Natural killer cell (primary cell): ENCODE results near the gene SEMA4C. TPM values are rescaled to one million over a fixed set of nuclear protein-coding genes. Genes with fewer than 3 reads are reported as not detected.

Source experiments
- ATAC-seq, 3 donors: fragments of 150-1000 bp in 2 of 3; fragments of 200-7000 bp in 1 of 3; cut with Tn5 transposase; 1 replicate in 1 of 3; 2 replicates in 2 of 3; pipeline ENCODE4 v1.10.0; 2021; ENCODE audit warnings: mild to moderate bottlenecking in 2 of 3, moderate library complexity in 2 of 3
- DNase-seq, 2 donors: peaks; one replicate each; pipeline versions ENCODE4 v3.0.0 to v3.0.0-alpha.2; 2013 to 2021; ENCODE audit warnings: mixed read lengths in 1 of 2
- H3K27ac ChIP-seq: one replicate; pipeline ENCODE4 v1.5.1; 2013; ENCODE audit warnings: mild to moderate bottlenecking, low read length
- H3K27me3 ChIP-seq: one replicate; pipeline ENCODE4 v1.6.1; 2013; ENCODE audit warnings: low read length; ENCODE audit not compliant: control insufficient read depth, insufficient read depth
- H3K36me3 ChIP-seq: one replicate; pipeline ENCODE4 v1.6.1; 2013; ENCODE audit warnings: low read length; ENCODE audit not compliant: control insufficient read depth, insufficient read depth
- H3K4me1 ChIP-seq: one replicate; pipeline ENCODE4 v1.6.1; 2013; ENCODE audit warnings: low read length; ENCODE audit not compliant: control insufficient read depth, insufficient read depth
- H3K4me3 ChIP-seq: one replicate; pipeline ENCODE4 v1.5.1; 2013; ENCODE audit warnings: low read length
- H3K9me3 ChIP-seq: one replicate; pipeline ENCODE4 v1.6.1; 2013; ENCODE audit warnings: low read length; ENCODE audit not compliant: control insufficient read depth, insufficient read depth
- H3K27ac Mint-ChIP-seq, 2 donors: one replicate each; pipeline ENCODE4 v1.8.0; 2022; ENCODE audit warnings: mild to moderate bottlenecking in 2 of 2, mixed read lengths in 2 of 2, moderate library complexity in 1 of 2
- H3K27me3 Mint-ChIP-seq, 2 donors: one replicate each; pipeline ENCODE4 v1.8.0; 2022; ENCODE audit warnings: low read depth in 2 of 2, mixed read lengths in 2 of 2
- H3K36me3 Mint-ChIP-seq: one replicate; pipeline ENCODE4 v1.8.0; 2022; ENCODE audit warnings: mixed read lengths
- H3K4me1 Mint-ChIP-seq, 2 donors: one replicate each; pipeline ENCODE4 v1.8.0; 2022; ENCODE audit warnings: mixed read lengths in 2 of 2
- H3K4me3 Mint-ChIP-seq: one replicate; pipeline ENCODE4 v1.8.0; 2022; ENCODE audit warnings: mild to moderate bottlenecking, moderate library complexity, mixed read lengths
- H3K9me3 Mint-ChIP-seq, 2 donors: one replicate each; pipeline ENCODE4 v1.8.0; 2022; ENCODE audit warnings: mixed read lengths in 2 of 2
- CTCF ChIP-seq: fragments of 200-600 bp; IDR thresholded peaks from one replicate; pipeline ENCODE4 v1.8.0; 2022; ENCODE audit warnings: antibody characterized with exemption
- WGBS: methylation state at CpG from one replicate; pipeline ENCODE4 v1.1.7; 2013; ENCODE audit warnings: missing lambda C conversion rate; ENCODE audit not compliant: insufficient coverage; 5-methylcytosine and 5-hydroxymethylcytosine counted together
- intact Hi-C: fragments of 100-400 bp; cut with micrococcal nuclease; formaldehyde crosslinking; loops from one replicate; pipeline ENCODE4 v1.14.2; 2022
- total RNA-seq, 4 donors: library from RNA; stranded (reverse); fragments of 120-200 nt in 1 of 4; gene quantifications; one replicate each; pipeline versions ENCODE4 v1.2.3 to v1.2.4, GENCODE V29; 2013 to 2022

Gene SEMA4C
- total RNA-seq, 3 donors from 2014 or later (not counting 1 experiment from before 2014, with no cell fraction given), result 51.8 to 78.1 (median 65.8) TPM

DNA sequence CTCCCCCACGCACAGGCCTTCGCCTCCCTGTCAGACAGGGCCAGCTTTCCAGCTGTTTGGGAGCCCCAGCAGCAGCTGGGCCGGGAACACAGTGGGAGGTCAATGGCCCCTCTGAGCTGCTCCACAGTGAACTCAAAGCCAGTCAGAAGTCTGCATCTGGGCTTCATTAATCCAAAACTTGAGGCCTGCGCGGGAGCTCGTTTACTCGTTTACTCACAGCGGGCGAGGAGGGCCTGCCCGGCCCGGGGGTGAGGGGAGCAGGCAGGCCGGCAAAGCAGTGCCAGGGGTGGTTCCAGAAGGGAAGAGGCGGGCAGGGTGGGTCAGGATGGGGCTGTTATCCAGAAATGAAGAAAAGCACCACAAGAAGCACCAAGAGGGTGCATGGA, 36.8 kb upstream of the SEMA4C start:
- Histone ChIP-seq H3K27me3 (no peaks in the 10 kb centered on the region), H3K36me3 (no peaks in the 10 kb centered on the region), H3K9me3 (no peaks in the 10 kb centered on the region), H3K4me1 (peaks cover 3% of the 10 kb centered on the region), H3K27ac (no peak overlapping the region), H3K4me3 (no peak overlapping the region)
- no peak for ATAC-seq
- no peak for DNase-seq
- TF ChIP-seq CTCF, result no peak
- Mint-ChIP-seq H3K4me3 (no peak overlapping the region), H3K27me3 (no peaks in the 10 kb centered on the region), H3K4me1 (peaks cover 14 to 22% of the 10 kb centered on the region in 2 donors), H3K36me3 (no peaks in the 10 kb centered on the region), H3K9me3 (no peaks in the 10 kb centered on the region), H3K27ac (no peak overlapping the region)
- intact Hi-C loops, result no loop called here
- 92% methylated on average over 13 of the region's 13 CpGs for WGBS

DNA sequence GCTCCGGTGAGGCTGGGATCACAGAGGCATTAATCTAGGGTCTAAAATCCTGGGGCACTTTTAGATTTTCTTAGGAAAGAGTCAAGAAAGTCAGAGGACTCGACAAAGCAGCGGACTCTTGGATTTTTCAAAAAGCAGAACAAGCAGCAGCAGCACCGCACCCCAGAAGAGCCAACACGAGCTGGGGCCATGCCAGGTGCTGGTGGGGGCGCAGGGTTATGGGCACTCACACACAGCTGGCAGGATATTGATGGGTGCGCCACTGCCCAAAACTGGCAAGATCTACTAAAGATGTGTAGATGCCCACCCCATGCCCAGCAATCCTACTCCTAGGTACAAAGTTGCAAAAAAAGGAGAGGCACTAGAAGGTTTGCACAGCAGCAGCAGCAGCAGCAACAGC, 33.9 kb upstream of the SEMA4C start:
- no peak for ATAC-seq
- peaks cover 0 to 12% of the 10 kb centered on the region in 2 donors for H3K4me1 Mint-ChIP-seq
- Histone ChIP-seq H3K9me3 (no peaks in the 10 kb centered on the region), H3K36me3 (no peaks in the 10 kb centered on the region), H3K27ac (no peak overlapping the region), H3K27me3 (no peaks in the 10 kb centered on the region), H3K4me1 (no peaks in the 10 kb centered on the region), H3K4me3 (no peak overlapping the region)
- no peaks in the 10 kb centered on the region for H3K27me3 Mint-ChIP-seq
- H3K27ac Mint-ChIP-seq, result no peak overlapping the region
- no peak for TF ChIP-seq CTCF
- H3K4me3 Mint-ChIP-seq, result no peak overlapping the region
- no peaks in the 10 kb centered on the region for H3K9me3 Mint-ChIP-seq
- intact Hi-C loops, result no loop called here
- 51% methylated on average over 7 of the region's 7 CpGs for WGBS
- no peak for DNase-seq
- no peaks in the 10 kb centered on the region for H3K36me3 Mint-ChIP-seq

- H3K27ac Mint-ChIP-seq, result no peak overlapping the region
- Histone ChIP-seq H3K27me3 (no peaks in the 10 kb centered on the region), H3K36me3 (no peaks in the 10 kb centered on the region), H3K27ac (no peak overlapping the region), H3K9me3 (no peaks in the 10 kb centered on the region), H3K4me1 (no peaks in the 10 kb centered on the region), H3K4me3 (no peak overlapping the region)
- H3K4me1 Mint-ChIP-seq, result peaks cover 0 to 12% of the 10 kb centered on the region in 2 donors
- ATAC-seq (no peak), DNase-seq (no peak)
- peaks cover 0 to 3% of the 10 kb centered on the region in 2 donors for H3K27me3 Mint-ChIP-seq
- H3K9me3 Mint-ChIP-seq, result no peaks in the 10 kb centered on the region
- intact Hi-C loops, result no loop called here
- no peak for TF ChIP-seq CTCF
- WGBS, result 89% methylated on average over 7 of the region's 7 CpGs
- H3K36me3 Mint-ChIP-seq, result no peaks in the 10 kb centered on the region
- no peak overlapping the region for H3K4me3 Mint-ChIP-seq
Observed at GRCh38 chr2:96903318-96903717, 33.4 kb upstream of the SEMA4C start.

DNA sequence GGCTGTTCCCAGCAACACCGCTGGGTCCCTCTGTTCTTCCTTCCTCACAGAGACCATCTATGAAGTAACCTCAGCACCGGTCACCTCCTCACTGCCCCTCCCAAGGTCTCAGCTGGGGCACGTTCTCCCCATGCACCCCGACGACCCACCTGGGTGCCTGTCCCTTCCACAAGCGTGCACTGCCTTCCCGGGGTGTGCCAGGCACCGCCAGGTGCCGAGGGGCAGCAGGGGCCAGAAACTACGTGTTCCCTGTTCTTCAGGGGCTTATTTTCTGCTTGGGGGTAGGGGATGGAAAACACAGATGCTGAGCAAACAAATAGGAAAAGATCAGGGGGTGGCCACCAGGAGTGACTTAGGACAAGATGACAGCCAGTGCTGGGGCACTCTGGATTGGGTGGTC, 30.4 kb upstream of the SEMA4C start:
- H3K4me3 Mint-ChIP-seq, result no peak overlapping the region
- no peak overlapping the region for H3K27ac ChIP-seq
- H3K4me3 ChIP-seq, result no peak overlapping the region
- H3K4me1 Mint-ChIP-seq, result peaks cover 9 to 28% of the 10 kb centered on the region in 2 donors
- intact Hi-C loops, result no loop called here
- no peak for TF ChIP-seq CTCF
- DNase-seq (no peak), ATAC-seq (no peak)
- H3K9me3 ChIP-seq, result no peaks in the 10 kb centered on the region
- H3K27me3 ChIP-seq, result no peaks in the 10 kb centered on the region
- H3K36me3 ChIP-seq, result no peaks in the 10 kb centered on the region
- H3K27ac Mint-ChIP-seq, result no peak overlapping the region
- peaks cover 14% of the 10 kb centered on the region for H3K4me1 ChIP-seq
- H3K9me3 Mint-ChIP-seq, result no peaks in the 10 kb centered on the region
- H3K36me3 Mint-ChIP-seq, result no peaks in the 10 kb centered on the region
- peaks cover 0 to 3% of the 10 kb centered on the region in 2 donors for H3K27me3 Mint-ChIP-seq
- 90% methylated on average over 10 of the region's 10 CpGs for WGBS
